ENCODE measurements around the gene TTLL11.

TTLL11 gene

DNA sequence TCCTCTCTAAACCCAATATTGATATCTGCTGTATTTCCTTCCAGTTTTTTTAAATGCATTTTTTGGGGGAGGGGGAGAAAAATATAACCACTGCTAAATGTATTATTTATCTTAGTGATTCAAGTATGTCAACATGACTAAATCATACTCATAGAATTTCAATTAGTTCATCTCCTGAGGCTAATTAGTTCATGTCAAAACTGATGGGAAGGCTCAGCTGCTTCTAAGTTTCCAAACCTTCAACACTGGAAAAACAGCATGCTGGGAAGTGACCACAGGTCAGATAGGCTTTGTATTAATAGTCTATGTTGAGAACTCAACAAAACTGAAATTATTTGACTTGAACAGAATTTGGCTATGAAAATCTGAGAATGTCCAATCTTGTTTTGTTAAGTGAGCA lies 118.7 kb downstream of the TTLL11 start:
- no peak for DNase-seq (ENCODE audit: low read depth)

DNA sequence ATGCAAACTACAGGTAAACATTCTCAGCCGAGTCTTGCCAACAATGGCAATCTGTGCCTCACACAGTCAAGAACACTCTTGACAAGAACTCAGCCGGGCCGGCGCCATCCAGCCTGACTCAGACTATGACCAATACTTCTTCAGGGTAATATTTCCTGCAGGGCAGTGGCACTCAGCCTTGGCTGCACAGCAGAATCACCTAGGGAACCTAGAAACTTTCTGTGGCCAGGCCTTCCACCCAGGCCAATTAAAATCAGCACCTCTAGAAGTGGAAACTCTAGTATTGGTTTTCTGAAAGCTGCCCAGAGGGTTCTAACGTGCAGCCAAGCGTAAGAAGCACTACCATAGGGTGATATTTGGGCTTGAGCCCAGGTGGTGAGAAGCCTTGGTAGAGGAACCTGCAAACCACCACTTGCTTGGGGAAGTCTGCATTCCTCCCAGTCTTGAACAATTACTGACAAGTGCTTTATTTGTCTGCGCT lies 120.6 kb downstream of the TTLL11 start:
- peak; percentile 15 for DNase-seq (ENCODE audit: low read depth)

DNA sequence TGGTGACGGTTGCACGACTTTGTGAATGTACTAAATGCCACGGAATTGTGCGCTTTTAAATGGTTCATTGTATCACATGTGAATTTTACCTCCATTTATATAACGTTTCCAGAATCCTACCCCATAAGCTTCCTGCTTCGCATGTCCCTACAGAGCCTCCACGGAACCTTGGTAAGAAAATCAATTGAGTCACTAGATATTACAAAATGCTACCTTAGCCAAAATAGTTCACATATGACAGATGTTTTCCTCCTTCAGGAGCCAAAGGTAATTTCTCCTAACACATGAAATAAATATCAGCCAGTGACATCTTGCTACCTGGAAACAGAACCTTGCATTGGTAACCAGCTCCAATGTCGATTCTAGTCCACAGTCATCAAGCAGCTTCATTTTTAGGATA lies 125.1 kb downstream of the TTLL11 start:
- no peak for DNase-seq (ENCODE audit: low read depth)

DNA sequence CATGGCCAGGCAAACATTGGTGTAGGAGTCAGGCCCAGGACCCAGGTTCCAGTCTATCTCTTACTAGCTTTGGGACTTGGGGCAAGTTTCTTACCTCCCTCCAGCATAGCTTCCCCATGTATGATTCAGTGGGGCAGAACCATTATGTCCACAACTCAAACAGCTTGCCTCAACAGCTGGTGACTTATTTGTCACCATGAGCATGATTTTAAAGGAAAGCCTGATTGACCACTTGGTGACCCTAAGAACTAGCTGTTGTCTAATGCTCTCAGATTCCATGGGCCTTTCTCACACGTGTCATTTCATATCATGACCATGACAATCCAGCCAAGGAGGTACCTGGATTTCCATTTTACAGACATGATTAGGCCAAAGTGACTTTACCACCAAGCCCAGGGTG lies 126.4 kb downstream of the TTLL11 start:
- DNase-seq (ENCODE audit: low read depth): no peak

DNA sequence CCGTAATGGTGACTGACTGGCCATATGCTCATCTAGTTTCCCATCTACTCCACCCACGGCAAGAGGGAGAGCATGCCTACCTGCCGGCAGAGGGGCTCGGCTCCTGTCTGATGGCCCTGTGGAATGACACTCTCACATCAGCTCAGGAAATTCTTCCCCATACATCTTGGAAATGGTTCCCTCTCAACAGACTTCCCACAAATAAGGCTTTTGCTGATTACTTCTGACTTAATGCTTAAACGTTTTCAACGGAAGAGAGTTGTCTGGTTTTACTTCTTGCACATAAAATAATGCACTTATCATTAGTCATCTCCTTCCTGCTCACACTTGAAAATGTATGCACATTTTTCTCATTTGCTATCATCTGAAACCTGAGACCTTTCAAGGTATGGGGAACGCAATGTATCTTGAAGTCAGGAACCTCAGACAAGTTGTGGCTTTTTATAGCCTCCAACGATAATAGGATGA lies 129.5 kb downstream of the TTLL11 start:
- DNase-seq (ENCODE audit: low read depth): peak; percentile 59

DNA sequence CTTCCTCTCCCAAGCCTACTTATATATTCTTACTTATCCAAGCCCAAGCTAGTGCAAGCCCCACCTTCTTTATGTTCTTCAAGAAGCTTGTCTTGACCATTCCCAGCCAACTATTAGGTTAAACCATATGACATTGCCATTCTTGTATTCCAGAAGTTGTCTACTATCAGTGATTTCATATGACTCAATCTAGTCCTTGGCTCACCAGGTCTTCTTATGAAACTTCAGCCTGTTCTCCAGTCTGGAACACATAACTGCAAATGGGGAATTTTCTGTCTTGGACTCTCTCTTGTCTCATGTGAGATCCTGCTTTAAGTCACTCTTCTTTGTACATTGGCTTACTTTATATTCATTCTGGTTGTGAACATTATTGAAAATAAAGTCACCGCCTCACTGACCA lies 130.7 kb downstream of the TTLL11 start:
- DNase-seq (ENCODE audit: low read depth): peak; percentile 47

DNA sequence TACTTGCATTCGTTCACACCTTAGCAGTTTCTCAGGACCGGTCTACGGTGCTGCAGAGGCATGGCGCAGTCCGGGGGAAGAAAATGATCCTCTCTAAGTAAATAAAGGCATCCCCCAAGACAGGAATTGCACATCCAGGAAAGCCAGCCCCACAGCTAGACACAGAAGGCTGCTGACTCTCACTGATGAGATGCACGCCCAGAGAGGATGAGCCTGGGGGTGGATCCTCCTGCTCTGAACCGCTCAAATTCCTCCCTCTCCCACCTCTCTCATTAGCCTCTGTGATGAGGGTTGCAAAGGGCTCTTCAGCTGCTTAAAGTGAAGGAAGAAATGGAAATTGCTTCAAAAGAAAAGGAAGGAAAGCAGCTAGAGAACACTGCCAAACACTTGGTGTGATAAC lies 132.4 kb downstream of the TTLL11 start:
- DNase-seq (ENCODE audit: low read depth): no peak

DNA sequence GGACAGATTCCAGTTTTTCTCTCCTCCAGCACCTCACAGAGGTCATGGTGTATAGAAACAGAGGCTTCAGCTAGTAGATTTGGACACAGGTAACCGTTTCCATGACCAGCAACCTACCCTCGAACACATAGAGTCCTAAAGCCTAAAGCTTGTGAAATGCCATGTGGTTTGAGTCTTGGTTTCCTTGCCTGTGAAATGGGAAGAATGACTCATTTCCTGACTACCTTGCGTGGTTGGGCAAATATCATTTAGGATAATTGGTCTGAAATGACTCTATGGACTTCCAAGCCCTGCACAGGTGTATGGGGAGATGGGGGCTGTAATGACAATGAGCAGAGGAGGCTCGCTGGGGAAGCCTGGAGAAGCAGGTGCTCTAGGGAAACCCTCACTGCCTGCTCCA lies 134.6 kb downstream of the TTLL11 start:
- no peak for DNase-seq (ENCODE audit: low read depth)

DNA sequence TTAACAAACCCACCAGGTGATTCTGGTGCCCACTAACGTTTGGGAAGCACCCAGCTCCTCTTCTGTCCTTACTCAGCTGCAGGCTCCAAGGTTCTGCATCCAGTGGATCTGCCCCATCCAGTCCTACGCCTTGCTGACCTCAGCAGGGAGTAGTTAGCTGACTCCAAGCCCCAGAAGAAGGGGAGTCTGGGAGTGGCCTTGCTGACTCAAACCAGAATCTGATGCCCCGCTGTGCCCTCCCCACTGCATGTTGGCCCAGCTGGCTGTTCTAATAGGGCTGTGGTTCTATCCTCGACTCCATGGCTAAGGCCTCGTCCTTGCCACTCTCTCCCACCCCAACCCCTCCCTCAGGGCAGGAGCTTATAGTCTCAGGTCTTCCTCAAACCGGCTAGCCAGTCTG lies 136.3 kb downstream of the TTLL11 start:
- no peak for DNase-seq (ENCODE audit: low read depth)

DNA sequence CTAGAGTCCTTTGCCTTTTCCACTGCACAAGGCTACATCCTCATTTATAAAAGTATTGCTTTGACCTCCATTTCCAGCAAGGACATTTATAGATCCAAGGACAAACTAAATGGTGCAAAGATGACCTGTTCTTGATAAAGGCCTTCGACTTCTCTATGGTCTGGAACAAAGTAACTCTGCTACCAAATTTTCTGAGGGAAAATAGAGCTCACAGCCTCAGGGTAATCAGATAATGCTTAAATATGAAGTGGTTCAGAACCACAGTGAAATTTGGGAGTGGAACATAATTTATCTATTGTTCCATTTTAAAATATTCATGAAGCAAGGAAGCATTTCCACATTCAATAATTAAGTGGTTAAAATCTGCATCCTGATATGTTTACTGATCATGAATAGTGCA lies 137.5 kb downstream of the TTLL11 start:
- no peak for DNase-seq (ENCODE audit: low read depth)

DNA sequence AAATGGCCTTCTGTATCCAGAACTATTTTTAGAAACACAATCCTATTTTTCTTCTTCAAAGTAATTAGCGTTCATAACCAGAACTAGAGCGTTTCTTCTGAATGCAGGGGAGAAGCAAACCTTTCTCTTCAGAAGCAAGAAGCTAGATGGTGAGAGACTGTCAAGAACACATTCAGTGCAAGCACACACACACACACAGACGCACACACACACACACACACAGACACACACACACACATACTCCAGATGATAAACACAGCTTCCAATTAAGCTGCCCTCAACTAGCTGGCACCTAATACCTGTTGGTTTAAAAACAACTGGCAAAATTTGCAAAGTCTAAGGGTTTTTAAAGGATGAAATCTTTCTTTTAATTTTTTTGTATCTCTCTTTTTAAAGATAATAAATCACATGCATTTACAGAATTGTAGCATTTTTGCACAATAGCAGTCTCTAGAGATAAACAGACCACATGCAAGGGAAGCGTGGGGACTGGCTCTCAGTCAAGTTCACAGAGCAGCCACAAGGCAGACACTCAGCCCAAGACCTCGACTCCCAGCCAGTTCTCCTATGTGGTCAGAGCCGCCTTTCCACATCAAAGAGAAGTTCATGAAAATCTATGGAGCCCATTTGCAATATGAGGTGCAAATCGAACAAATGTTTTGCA lies 138.5 kb downstream of the TTLL11 start:
- DNase-seq (ENCODE audit: low read depth): peak; percentile 92

DNA sequence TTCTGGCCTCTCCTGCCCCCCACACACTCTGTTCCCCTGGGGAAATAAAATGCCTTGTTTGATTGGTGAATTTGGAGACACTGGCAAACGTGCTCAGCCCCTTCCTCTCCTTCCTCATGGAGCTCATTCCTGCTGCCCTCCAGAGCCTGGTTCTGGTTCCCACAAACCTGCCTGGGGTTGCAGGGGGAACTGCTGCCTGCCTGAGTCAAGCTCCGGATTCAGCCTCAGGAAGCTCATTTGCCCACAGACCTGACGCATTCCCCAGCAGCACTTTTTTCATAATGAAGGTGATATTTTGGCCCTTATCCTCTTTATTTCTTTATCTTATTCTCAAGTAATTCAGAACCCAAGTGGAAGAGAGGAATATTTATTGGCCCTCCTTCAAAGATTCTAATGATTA lies 140.5 kb downstream of the TTLL11 start:
- no peak for DNase-seq (ENCODE audit: low read depth)

DNA sequence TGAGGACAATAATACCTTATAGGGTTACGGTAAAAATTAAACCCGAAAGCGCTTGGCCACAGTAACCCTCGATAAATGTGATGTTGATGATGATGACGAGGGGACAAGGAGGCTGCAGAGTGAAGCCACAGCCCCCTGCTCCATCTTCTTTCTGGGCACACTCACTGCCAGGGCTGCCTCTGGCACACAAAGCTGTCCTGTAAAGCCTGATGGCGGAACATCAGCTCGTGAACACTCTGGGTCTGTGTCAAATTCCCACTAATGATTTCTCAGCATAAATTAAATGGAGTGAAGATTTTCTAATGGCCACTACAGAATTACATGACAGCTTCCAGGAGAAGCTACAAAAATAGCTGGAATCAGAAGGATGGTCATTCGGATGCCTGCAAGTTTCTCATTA lies 142.2 kb downstream of the TTLL11 start:
- DNase-seq (ENCODE audit: low read depth): no peak

DNA sequence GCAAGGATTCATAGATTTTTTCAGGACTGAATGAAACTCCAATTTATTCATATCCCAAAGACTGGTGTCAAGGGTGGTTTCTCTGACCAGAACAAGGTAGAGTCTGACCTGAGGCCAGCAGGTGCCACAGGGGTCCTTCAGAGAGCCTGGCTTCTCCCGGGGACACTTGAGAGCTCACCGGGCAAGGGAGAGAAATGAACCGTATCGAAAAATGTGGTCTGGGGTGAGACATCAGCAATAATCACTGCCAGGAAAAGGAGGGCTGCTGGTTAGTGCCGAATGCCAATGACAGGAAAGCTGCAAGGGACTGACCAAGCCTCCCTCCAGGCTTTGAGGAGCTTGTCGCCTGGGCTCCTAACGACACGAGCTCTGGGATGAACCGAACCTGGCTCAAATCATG lies 142.7 kb downstream of the TTLL11 start:
- DNase-seq (ENCODE audit: low read depth): no peak

DNA sequence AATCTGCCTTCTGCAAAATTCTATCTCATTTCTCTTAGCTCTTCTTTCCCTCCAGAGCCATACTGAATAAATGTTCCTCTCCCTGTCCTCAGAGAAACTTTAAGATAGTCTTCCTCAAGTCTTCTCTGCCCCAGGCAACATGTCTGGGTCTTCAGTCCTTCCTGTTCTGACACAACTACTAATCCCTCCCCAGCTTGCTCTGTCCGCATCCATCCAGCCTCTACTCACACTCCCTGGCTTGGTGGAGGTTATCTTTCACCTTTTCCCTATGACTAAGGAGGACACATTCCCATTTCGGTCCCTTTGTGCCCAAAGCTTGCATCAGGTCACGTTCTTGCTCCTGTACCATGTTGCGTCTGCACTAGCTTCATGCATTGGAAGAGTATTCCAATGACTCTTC lies 143.3 kb downstream of the TTLL11 start:
- DNase-seq (ENCODE audit: low read depth): no peak

DNA sequence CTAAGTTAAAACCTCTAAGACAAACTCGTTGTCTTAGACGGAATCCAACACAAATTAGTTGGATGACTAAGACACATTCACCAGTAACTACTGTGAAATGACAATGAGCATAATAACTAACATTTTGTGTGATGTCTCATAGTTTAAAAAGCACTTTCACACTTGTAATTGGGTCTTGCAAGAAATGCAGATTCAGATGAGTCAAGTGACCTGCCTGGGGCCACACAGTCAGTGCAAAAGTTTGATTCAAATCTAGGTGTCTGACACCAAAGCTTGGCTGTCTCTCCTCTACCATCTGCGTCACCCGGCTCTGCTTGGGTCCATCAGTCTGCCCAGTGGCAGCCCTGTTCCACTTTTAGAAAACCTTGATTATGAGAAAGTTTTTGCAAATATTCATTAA lies 143.7 kb downstream of the TTLL11 start:
- DNase-seq (ENCODE audit: low read depth): no peak

DNA sequence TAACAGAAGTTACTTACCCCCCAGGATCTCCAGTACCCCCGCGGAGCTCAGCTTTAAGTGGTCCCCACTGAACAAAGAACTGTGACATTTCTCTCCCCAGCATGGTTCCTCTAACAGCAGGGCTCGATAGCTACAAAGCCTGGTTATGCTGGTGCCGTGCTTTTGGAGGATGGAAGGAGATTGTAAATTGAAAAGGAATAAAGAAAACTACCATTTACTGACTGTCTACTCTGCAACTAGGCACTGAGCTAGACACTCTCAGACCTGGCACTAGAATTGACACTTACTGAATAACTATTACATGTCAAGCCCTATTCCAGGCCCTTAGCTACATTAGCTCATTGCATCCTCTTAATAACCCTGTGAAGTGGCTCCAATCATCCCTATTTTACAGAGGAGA lies 145.3 kb downstream of the TTLL11 start:
- no peak for DNase-seq (ENCODE audit: low read depth)

DNA sequence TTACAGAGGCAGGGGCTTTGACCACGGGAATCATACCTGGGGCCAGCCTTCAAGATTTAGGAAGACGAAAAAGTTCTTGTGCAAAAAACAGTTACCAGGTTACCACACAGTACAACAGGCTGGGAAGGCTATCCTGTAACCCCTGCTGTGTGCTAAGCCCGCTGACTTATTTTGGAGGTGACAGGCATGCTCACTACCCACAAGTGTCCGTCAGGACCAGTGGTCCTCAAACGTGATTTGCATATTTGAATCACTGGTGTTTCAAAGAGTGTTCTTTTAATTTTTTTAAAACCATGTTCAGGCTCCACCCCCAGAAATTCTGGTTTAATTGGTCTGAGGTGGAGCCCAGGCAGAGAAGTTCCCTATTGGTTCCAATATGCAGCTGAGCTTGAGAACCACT lies 146.6 kb downstream of the TTLL11 start:
- DNase-seq (ENCODE audit: low read depth): no peak

DNA sequence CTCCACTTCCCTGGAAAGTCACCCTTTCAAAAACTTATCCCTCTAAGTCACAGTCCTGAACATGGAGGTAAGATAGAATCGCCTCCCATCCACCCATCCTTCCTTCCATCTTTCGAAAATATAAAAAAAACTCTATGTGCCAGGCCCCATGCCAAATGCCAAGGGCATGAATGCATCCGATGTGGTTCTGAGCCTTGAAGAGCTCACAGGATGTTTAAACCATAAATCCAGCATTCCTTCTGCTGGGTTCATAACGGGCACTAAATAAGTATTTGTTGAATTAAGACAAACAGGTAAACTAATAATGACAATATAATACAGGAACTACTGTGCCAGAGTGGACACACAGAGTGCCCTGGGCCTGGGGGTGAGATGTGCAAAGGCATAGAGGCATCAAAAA lies 147.3 kb downstream of the TTLL11 start:
- peak; percentile 39 for DNase-seq (ENCODE audit: low read depth)

DNA sequence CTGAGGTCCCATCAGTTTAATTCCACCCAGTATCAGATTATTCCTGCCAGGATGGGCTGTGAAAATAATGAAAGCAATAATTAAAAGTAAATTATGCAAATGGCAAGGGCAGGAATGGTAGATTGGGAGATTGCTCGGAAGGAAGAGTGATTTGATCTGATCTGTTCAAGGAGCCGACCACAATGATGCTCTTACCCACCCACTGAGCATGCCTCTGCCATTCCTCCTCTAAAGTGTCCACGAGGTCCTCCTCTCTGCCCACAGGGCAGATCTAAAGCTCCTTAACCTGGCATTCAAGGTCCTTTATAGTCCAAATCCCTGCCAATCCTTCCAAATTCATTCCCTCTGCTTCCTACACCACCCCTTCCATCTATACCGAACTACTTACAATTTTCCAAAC lies 147.8 kb downstream of the TTLL11 start:
- DNase-seq (ENCODE audit: low read depth): no peak

DNA sequence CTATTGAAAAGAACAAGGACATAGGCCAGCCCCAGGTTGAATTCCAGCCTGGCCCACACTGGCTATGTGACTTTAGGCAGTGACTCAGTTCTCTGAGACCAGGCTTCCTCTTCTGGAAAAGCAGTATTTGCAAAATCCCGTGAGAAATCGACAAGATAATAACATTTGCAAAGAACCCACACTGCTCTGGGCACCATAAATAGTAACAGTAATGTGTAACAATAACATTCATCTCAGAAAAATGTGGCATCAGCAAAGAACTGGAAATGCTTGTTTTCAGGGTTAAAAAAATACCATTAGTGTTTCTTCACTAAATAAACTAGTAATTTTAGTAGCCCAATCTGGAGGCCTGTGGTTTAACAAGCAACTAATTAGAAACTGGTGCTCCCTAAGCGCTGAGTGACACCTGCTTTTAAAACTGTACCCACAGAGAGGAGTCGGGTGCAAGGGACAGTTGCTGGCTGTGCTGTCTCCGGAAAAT lies 148.4 kb downstream of the TTLL11 start:
- peak; percentile 46 for DNase-seq (ENCODE audit: low read depth)

DNA sequence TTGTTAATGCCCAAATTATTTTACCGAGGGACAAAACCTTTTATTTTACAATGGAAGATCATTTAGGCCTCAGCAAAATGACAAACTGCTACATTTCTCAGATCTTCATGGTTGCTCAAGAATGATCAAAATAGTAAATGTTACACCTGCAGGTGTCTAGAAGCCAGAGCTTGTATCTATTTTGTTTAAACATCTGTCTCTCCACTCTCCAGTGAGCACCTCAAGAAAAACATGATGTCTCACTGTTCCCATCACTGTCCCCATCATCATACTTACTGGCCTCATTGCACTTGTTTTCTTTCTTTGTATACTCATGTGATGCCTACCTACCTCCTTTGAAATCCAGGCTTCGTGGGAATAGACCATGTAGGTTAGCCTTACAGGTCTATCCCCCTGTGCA lies 149.6 kb downstream of the TTLL11 start:
- no peak for DNase-seq (ENCODE audit: low read depth)

DNA sequence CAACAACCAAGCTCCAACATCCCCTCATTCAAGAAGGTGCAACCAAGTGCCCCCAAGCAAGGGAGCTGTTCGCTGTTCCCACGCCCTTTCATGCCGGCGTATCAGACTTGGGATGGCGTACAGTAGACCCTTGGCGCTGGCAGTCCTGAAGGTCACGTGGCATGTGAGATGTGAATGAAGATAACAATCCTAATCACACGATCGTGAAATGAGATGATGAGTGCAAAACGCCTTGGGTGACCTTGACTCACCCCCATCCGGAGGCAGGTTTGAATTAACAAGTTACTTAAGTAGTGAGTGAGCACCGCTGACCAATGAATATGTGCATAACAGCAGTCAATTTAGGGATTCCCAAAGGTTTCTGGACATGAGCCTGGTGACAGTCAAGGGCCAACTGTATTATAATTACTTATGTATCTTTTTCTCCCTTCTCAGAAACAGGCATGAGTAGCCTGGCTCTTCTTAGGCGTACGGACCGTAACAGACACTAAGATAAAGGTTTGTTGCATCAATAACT lies 150.2 kb downstream of the TTLL11 start:
- no peak for DNase-seq (ENCODE audit: low read depth)

DNA sequence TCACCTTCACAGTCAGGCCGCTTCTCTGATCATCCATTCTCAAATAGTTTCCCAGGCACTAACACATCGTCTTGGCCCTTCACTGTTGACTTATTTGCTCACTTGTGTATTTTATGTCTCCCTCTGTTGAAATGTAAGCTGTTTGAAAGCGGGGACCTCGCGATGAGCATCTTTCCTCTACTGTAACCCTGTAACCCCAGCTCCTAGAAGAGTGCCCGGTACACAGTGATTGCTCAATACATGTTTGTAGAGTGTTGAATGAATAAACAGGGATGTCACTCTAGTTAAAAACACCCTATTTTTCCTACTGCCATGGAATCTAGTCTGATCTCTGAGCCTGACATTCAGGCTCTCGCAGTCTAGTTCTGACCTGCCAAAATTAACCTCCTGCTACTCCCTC lies 150.8 kb downstream of the TTLL11 start:
- no peak for DNase-seq (ENCODE audit: low read depth)
